ENCODE measurements around the gene CACNA1D.

CACNA1D gene

GRCh38 chr3:53804697-53805462 lies 310.5 kb downstream of the CACNA1D start:
- Mint-ChIP-seq H3K4me1 (peaks cover 32% of the 10 kb centered on the region), H3K4me3 (no peak overlapping the region), H3K36me3 (ENCODE audit: low read depth) (no peaks in the 10 kb centered on the region), H3K27me3 (ENCODE audit: low read depth) (peaks cover 3% of the 10 kb centered on the region), H3K9me3 (no peaks in the 10 kb centered on the region), H3K27ac (peak overlapping the region; percentile 7 to 68 (median 38))
- TF ChIP-seq CTCF (IDR thresholded peaks at IDR 0.05; ENCODE audit: unreplicated experiment in 3 of 3), result no peak

GRCh38 chr3:53805463-53806159 lies 311.2 kb downstream of the CACNA1D start:
- H3K36me3 Mint-ChIP-seq (ENCODE audit: low read depth), result no peaks in the 10 kb centered on the region
- H3K9me3 Mint-ChIP-seq, result no peaks in the 10 kb centered on the region
- H3K4me3 Mint-ChIP-seq, result no peak overlapping the region
- peak overlapping the region in 1 of 3 experiments; percentile 7 for H3K27ac Mint-ChIP-seq
- peaks cover 32% of the 10 kb centered on the region for H3K4me1 Mint-ChIP-seq
- peaks cover 3% of the 10 kb centered on the region for H3K27me3 Mint-ChIP-seq (ENCODE audit: low read depth)
- TF ChIP-seq CTCF (IDR thresholded peaks at IDR 0.05; ENCODE audit: unreplicated experiment in 3 of 3), result no peak

- H3K36me3 Mint-ChIP-seq (ENCODE audit: low read depth), result no peaks in the 10 kb centered on the region
- H3K27ac Mint-ChIP-seq, result peak overlapping the region; percentile 94
- TF ChIP-seq CTCF (IDR thresholded peaks at IDR 0.05; ENCODE audit: unreplicated experiment in 3 of 3), result no peak
- no peak overlapping the region for H3K4me3 Mint-ChIP-seq
- H3K9me3 Mint-ChIP-seq, result no peaks in the 10 kb centered on the region
- H3K4me1 Mint-ChIP-seq, result peaks cover 32% of the 10 kb centered on the region
- peaks cover 3% of the 10 kb centered on the region for H3K27me3 Mint-ChIP-seq (ENCODE audit: low read depth)
Measured at GRCh38 chr3:53806182-53807116, 312.0 kb downstream of the CACNA1D start.

- peaks cover 3% of the 10 kb centered on the region for H3K27me3 Mint-ChIP-seq (ENCODE audit: low read depth)
- H3K4me3 Mint-ChIP-seq, result no peak overlapping the region
- TF ChIP-seq CTCF (IDR thresholded peaks at IDR 0.05; ENCODE audit: unreplicated experiment in 3 of 3), result no peak
- no peaks in the 10 kb centered on the region for H3K9me3 Mint-ChIP-seq
- no peaks in the 10 kb centered on the region for H3K36me3 Mint-ChIP-seq (ENCODE audit: low read depth)
- H3K27ac Mint-ChIP-seq, result peak overlapping the region; percentile 94
- peaks cover 32% of the 10 kb centered on the region for H3K4me1 Mint-ChIP-seq
Measured at GRCh38 chr3:53807117-53807810, 312.9 kb downstream of the CACNA1D start.

- H3K4me1 Mint-ChIP-seq, result peaks cover 32% of the 10 kb centered on the region
- H3K4me3 Mint-ChIP-seq, result no peak overlapping the region
- peak overlapping the region in 1 of 3 experiments; percentile 38 for H3K27ac Mint-ChIP-seq
- TF ChIP-seq CTCF (IDR thresholded peaks at IDR 0.05; ENCODE audit: unreplicated experiment in 3 of 3), result no peak
- peaks cover 3% of the 10 kb centered on the region for H3K27me3 Mint-ChIP-seq (ENCODE audit: low read depth)
- H3K36me3 Mint-ChIP-seq (ENCODE audit: low read depth), result no peaks in the 10 kb centered on the region
- no peaks in the 10 kb centered on the region for H3K9me3 Mint-ChIP-seq
Measured at GRCh38 chr3:53808496-53808895, 314.1 kb downstream of the CACNA1D start.
